Activated T-helper 2 cell treated with anti-CD3 and anti-CD28 coated beads, Interferon-gamma antibody, Interleukin-2, Interleukin-4, amounts not matched to agents 10 μg/mL and 5 μg/mL and 100 μg/mL, durations not matched to agents 14 hours and 24 hours and 36 hours (primary cell): Measurements from ENCODE around the gene UST. TPM values are rescaled to one million over a fixed set of nuclear protein-coding genes. Genes with fewer than 3 reads are reported as not detected.
"Not testable (repeated sequence)": the region's sequence is repeated elsewhere in the genome, so short reads cannot be mapped to it uniquely, and the experiment has no call there.

ENCODE experiments used
- DNase-seq: peaks from one replicate; pipeline ENCODE4 v3.0.0; 2021; ENCODE audit warnings: low spot score
- H3K27ac Mint-ChIP-seq: one replicate; pipeline ENCODE4 v1.8.0; 2021; ENCODE audit warnings: mixed read lengths
- H3K27me3 Mint-ChIP-seq: one replicate; pipeline ENCODE4 v1.8.0; 2021; ENCODE audit warnings: low read depth, mixed read lengths
- H3K36me3 Mint-ChIP-seq: one replicate; pipeline ENCODE4 v1.8.0; 2021; ENCODE audit warnings: low read depth, mixed read lengths
- H3K4me1 Mint-ChIP-seq: one replicate; pipeline ENCODE4 v1.8.0; 2021; ENCODE audit warnings: low read depth, mixed read lengths
- H3K4me3 Mint-ChIP-seq: one replicate; pipeline ENCODE4 v1.8.0; 2021; ENCODE audit warnings: low read depth, mild to moderate bottlenecking, moderate library complexity, mixed read lengths
- H3K9me3 Mint-ChIP-seq: one replicate; pipeline ENCODE4 v1.8.0; 2021; ENCODE audit warnings: mixed read lengths
- intact Hi-C: fragments of 100-400 bp; cut with micrococcal nuclease; formaldehyde crosslinking; loops from one replicate; pipeline ENCODE4 v1.15.1; 2023
- total RNA-seq: library from RNA; stranded (reverse); gene quantifications from 2 replicates; pipeline ENCODE4 v1.2.3, GENCODE V29; 2022

Gene UST
- total RNA-seq, 1 donor from 2014 or later = 1.3 TPM

GRCh38 chr6:148880742-148881141, 133.9 kb downstream of the UST start:
- H3K4me3 Mint-ChIP-seq, H3K27me3 Mint-ChIP-seq, DNase-seq, H3K4me1 Mint-ChIP-seq, H3K36me3 Mint-ChIP-seq, H3K9me3 Mint-ChIP-seq, H3K27ac Mint-ChIP-seq, intact Hi-C loops: not testable (repeated sequence)

GRCh38 chr6:148881593-148882311, 134.9 kb downstream of the UST start:
- Mint-ChIP-seq H3K4me1 (no peaks in the 10 kb centered on the region), H3K27me3 (peaks cover 6% of the 10 kb centered on the region), H3K27ac (no peak overlapping the region), H3K4me3 (no peak overlapping the region), H3K9me3 (no peaks in the 10 kb centered on the region), H3K36me3 (no peaks in the 10 kb centered on the region)
- intact Hi-C loops = no loop called here
- no peak for DNase-seq

GRCh38 chr6:148883270-148883669, 136.4 kb downstream of the UST start:
- Mint-ChIP-seq H3K9me3 (no peaks in the 10 kb centered on the region), H3K4me1 (no peaks in the 10 kb centered on the region), H3K36me3 (no peaks in the 10 kb centered on the region), H3K4me3 (no peak overlapping the region), H3K27me3 (peaks cover 8% of the 10 kb centered on the region), H3K27ac (no peak overlapping the region)
- no peak for DNase-seq
- intact Hi-C loops = no loop called here

- no peaks in the 10 kb centered on the region for H3K36me3 Mint-ChIP-seq
- no peak overlapping the region for H3K27ac Mint-ChIP-seq
- H3K4me3 Mint-ChIP-seq = no peak overlapping the region
- intact Hi-C loops = no loop called here
- H3K9me3 Mint-ChIP-seq = no peaks in the 10 kb centered on the region
- H3K27me3 Mint-ChIP-seq = peaks cover 8% of the 10 kb centered on the region
- DNase-seq = no peak
- no peaks in the 10 kb centered on the region for H3K4me1 Mint-ChIP-seq
Observed at GRCh38 chr6:148884461-148884860, 137.6 kb downstream of the UST start.

GRCh38 chr6:148885136-148885865, 138.5 kb downstream of the UST start:
- no peak for DNase-seq
- H3K4me1 Mint-ChIP-seq = no peaks in the 10 kb centered on the region
- no peaks in the 10 kb centered on the region for H3K36me3 Mint-ChIP-seq
- intact Hi-C loops = no loop called here
- H3K27me3 Mint-ChIP-seq = peaks cover 13% of the 10 kb centered on the region
- H3K27ac Mint-ChIP-seq = no peak overlapping the region
- H3K4me3 Mint-ChIP-seq = no peak overlapping the region
- H3K9me3 Mint-ChIP-seq = no peaks in the 10 kb centered on the region

GRCh38 chr6:148885925-148886845, 139.4 kb downstream of the UST start:
- no peak for DNase-seq
- Mint-ChIP-seq H3K9me3 (no peaks in the 10 kb centered on the region), H3K36me3 (no peaks in the 10 kb centered on the region), H3K4me1 (peaks cover 1% of the 10 kb centered on the region), H3K4me3 (no peak overlapping the region), H3K27ac (no peak overlapping the region), H3K27me3 (peaks cover 15% of the 10 kb centered on the region)
- intact Hi-C loops = no loop called here

- H3K27ac Mint-ChIP-seq = no peak overlapping the region
- H3K36me3 Mint-ChIP-seq = no peaks in the 10 kb centered on the region
- peaks cover 2% of the 10 kb centered on the region for H3K4me1 Mint-ChIP-seq
- DNase-seq = no peak
- H3K4me3 Mint-ChIP-seq = no peak overlapping the region
- H3K27me3 Mint-ChIP-seq = peaks cover 11% of the 10 kb centered on the region
- intact Hi-C loops = no loop called here
- H3K9me3 Mint-ChIP-seq = no peaks in the 10 kb centered on the region
Observed at GRCh38 chr6:148887181-148887580, 140.4 kb downstream of the UST start.

- peaks cover 10% of the 10 kb centered on the region for H3K27me3 Mint-ChIP-seq
- no peaks in the 10 kb centered on the region for H3K36me3 Mint-ChIP-seq
- H3K27ac Mint-ChIP-seq = no peak overlapping the region
- H3K9me3 Mint-ChIP-seq = no peaks in the 10 kb centered on the region
- peaks cover 2% of the 10 kb centered on the region for H3K4me1 Mint-ChIP-seq
- no peak overlapping the region for H3K4me3 Mint-ChIP-seq
- DNase-seq = no peak
- intact Hi-C loops = no loop called here
Observed at GRCh38 chr6:148888856-148889255, 142.0 kb downstream of the UST start.

GRCh38 chr6:148890096-148890495, 143.3 kb downstream of the UST start:
- Mint-ChIP-seq H3K36me3 (no peaks in the 10 kb centered on the region), H3K9me3 (no peaks in the 10 kb centered on the region), H3K4me3 (no peak overlapping the region), H3K27me3 (peaks cover 10% of the 10 kb centered on the region), H3K4me1 (peaks cover 2% of the 10 kb centered on the region), H3K27ac (no peak overlapping the region)
- no peak for DNase-seq
- intact Hi-C loops = no loop called here

GRCh38 chr6:148890652-148891404, 144.0 kb downstream of the UST start:
- Mint-ChIP-seq H3K4me1 (peaks cover 2% of the 10 kb centered on the region), H3K27ac (no peak overlapping the region), H3K4me3 (no peak overlapping the region), H3K9me3 (no peaks in the 10 kb centered on the region), H3K27me3 (peaks cover 11% of the 10 kb centered on the region), H3K36me3 (no peaks in the 10 kb centered on the region)
- intact Hi-C loops = no loop called here
- no peak for DNase-seq

GRCh38 chr6:148891405-148891783, 144.6 kb downstream of the UST start:
- H3K4me3 Mint-ChIP-seq = no peak overlapping the region
- no peak overlapping the region for H3K27ac Mint-ChIP-seq
- DNase-seq = no peak
- peaks cover 11% of the 10 kb centered on the region for H3K27me3 Mint-ChIP-seq
- H3K9me3 Mint-ChIP-seq = no peaks in the 10 kb centered on the region
- intact Hi-C loops = no loop called here
- H3K4me1 Mint-ChIP-seq = peaks cover 2% of the 10 kb centered on the region
- no peaks in the 10 kb centered on the region for H3K36me3 Mint-ChIP-seq

- Mint-ChIP-seq H3K27me3 (peaks cover 9% of the 10 kb centered on the region), H3K27ac (no peak overlapping the region), H3K4me1 (peaks cover 2% of the 10 kb centered on the region), H3K9me3 (no peaks in the 10 kb centered on the region), H3K36me3 (no peaks in the 10 kb centered on the region), H3K4me3 (no peak overlapping the region)
- intact Hi-C loops = no loop called here
- no peak for DNase-seq
Observed at GRCh38 chr6:148892247-148892646, 145.4 kb downstream of the UST start.
